SU-DHL-6 (cell line): Measurements from ENCODE around the gene YTHDF1.

Experiments used
- EZH2phosphoT487 ChIP-seq: fragments of 200-600 bp; sonication (generic), shearing (Covaris generic); conservative IDR thresholded peaks from 2 replicates; pipeline ENCODE4 v1.6.1; 2018; ENCODE audit warnings: mild to moderate bottlenecking, antibody characterized with exemption, low read length, moderate library complexity, mixed read lengths
- TF ChIP-seq, protein P1 (sequence below): fragments of 200-600 bp; sonication (generic); IDR thresholded peaks from one replicate; pipeline ENCODE4 v1.5.1; 2017; ENCODE audit warnings: antibody characterized with exemption, mild to moderate bottlenecking, low read length, moderate library complexity; ENCODE audit not compliant: insufficient read depth, poor library complexity, severe bottlenecking

DNA sequence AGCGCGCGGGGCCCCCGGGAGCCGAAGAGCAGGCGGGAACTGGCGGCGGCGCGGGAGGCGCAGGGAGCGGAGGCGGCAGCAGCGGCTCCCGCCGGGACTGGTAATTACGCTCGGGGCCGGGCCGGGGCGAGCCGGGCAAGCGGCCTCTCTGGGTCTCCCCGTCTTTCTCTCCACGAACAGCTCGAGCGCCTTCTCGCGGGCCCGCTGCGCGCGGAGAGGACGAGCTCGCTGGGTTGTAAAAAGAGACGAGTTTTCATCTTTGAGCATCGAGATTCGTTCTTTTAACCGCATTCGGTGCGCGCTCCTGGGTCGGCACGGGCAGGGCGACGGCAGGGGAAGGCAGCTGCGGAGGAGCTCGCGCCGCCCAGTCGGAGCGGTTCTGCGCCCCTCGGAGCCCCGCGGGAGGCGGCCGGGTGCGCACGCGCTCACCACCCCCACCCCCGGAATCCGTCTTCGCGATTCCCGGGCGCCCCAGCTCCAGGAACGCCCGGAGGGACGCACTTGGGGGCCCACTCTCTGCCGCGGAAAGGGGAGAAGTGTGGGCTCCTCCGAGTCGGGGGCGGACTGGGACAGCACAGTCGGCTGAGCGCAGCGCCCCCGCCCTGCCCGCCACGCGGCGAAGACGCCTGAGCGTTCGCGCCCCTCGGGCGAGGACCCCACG lies 38.0 kb downstream of the YTHDF1 start:
- TF ChIP-seq, protein P1, sequence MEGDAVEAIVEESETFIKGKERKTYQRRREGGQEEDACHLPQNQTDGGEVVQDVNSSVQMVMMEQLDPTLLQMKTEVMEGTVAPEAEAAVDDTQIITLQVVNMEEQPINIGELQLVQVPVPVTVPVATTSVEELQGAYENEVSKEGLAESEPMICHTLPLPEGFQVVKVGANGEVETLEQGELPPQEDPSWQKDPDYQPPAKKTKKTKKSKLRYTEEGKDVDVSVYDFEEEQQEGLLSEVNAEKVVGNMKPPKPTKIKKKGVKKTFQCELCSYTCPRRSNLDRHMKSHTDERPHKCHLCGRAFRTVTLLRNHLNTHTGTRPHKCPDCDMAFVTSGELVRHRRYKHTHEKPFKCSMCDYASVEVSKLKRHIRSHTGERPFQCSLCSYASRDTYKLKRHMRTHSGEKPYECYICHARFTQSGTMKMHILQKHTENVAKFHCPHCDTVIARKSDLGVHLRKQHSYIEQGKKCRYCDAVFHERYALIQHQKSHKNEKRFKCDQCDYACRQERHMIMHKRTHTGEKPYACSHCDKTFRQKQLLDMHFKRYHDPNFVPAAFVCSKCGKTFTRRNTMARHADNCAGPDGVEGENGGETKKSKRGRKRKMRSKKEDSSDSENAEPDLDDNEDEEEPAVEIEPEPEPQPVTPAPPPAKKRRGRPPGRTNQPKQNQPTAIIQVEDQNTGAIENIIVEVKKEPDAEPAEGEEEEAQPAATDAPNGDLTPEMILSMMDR: no peak
- no peak for TF ChIP-seq EZH2phosphoT487
